GM12874 (cell line): Measurements from ENCODE around the gene SGCD.
A peak's percentile ranks its signal among the peaks of the same experiment; 100 is the strongest.

ENCODE experiments used
- CTCF ChIP-seq: IDR thresholded peaks from 2 replicates; pipeline ENCODE4 v1.5.1; 2011; ENCODE audit warnings: low read depth, mild to moderate bottlenecking, control low read depth, low read length, moderate library complexity; ENCODE audit not compliant: insufficient read depth

The SGCD gene

GRCh38 chr5:156803404-156803803, 476.4 kb downstream of the SGCD start:
- TF ChIP-seq CTCF, result no peak

GRCh38 chr5:156812959-156813358, 486.0 kb downstream of the SGCD start:
- no peak for TF ChIP-seq CTCF

GRCh38 chr5:156815988-156816599, 489.1 kb downstream of the SGCD start:
- TF ChIP-seq CTCF, result peak; percentile 40
